Hepatocyte (in vitro differentiated cells): ENCODE measurements around the gene ITFG1.

Experiments used
- CTCF ChIP-seq: fragments of 200-600 bp; sonication (generic); IDR thresholded peaks from 2 replicates; pipeline ENCODE4 v1.5.1; 2016; ENCODE audit warnings: antibody characterized with exemption, mild to moderate bottlenecking; ENCODE audit not compliant: poor library complexity
- EZH2 ChIP-seq: fragments of 200-600 bp; sonication (generic); IDR thresholded peaks from 2 replicates; pipeline ENCODE4 v1.6.1; 2016; ENCODE audit warnings: antibody characterized with exemption, mild to moderate bottlenecking, borderline replicate concordance
- EZH2phosphoT487 ChIP-seq: fragments of 200-600 bp; sonication (generic); IDR thresholded peaks from one replicate; pipeline ENCODE4 v1.6.1; 2018; ENCODE audit warnings: antibody characterized with exemption, mild to moderate bottlenecking, low read depth, moderate library complexity; ENCODE audit not compliant: unreplicated experiment, severe bottlenecking

DNA sequence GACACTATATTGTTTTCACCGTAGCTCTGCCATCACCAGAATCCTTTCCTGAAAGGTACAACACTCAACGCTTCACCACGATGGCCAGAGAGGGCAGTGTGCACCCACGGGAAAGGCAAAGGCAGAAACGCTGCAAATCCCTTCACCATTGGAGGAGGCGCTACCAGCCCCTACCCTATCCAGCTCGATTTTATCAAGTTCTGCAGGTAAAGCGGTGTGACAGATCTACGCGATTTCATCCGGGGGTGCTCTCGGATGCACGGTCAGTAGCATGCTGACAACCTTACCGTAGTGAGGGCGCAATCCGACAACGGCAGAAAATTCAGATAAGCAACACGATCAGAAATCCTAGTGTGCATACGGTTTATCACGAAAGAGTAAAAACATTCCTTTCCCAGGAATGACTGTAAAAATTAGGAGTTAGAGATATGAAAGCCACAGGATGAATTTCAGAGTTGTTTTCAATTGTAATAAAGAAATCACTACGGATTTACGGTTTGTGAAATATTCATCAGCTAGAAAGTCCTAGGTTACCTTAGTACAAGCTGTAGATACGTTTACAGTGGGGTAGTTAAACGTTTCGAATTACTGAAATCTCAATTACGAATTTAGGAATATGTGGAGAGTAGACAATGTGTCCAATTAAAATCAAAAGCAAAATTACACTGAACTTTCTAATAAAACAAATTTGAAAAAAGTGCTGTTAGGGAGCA is 318.9 kb downstream of the ITFG1 start:
- TF ChIP-seq CTCF: peak; percentile 91
- TF ChIP-seq EZH2phosphoT487: no peak
- TF ChIP-seq EZH2: no peak
